Measurements from ENCODE around the gene PGPEP1. TPM values are rescaled to one million over a fixed set of nuclear protein-coding genes. Genes with fewer than 3 reads are reported as not detected.
A peak's percentile ranks its signal among the peaks of the same experiment; 100 is the strongest.
"Not testable (repeated sequence)": the region's sequence is repeated elsewhere in the genome, so short reads cannot be mapped to it uniquely, and the experiment has no call there.

Gene PGPEP1
- total and polyA plus RNA-seq, 4 experiments from 2014 or later, result 6.8 to 49.2 (median 27.1) TPM

DNA sequence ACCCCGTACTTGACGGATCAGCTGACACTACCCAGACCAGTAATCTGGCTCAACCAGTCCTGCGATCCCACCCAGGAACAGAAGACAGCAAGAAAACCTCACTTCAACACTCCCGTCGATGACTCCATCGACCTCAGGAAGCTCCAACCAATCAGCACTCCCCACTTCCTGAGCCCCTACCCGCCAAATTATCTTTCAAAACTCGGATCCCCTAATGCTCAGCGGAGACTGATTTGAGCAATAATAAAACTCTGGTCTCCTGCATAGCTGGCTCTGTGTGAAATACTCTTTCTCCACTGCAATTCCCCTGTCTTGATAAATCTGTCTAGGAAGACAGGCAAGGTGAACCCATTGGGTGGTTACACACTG, 18.7 kb upstream of the PGPEP1 start:
- H3K27ac ChIP-seq (ENCODE audit: low read depth, low read length), result peak overlapping the region; percentile 68
- H3K27ac Mint-ChIP-seq, result peak overlapping the region; percentile 86 to 97 (median 94)
- H3K4me3 ChIP-seq (ENCODE audit: low read length in 2 of 2), result peak overlapping the region; percentile 61 to 81
- DNase-seq, result peak in 2 of 5 donors; percentile 23 to 27
- peaks cover 66% of the 10 kb centered on the region for H3K4me1 ChIP-seq (ENCODE audit: insufficient read depth, low read length)
- intact Hi-C loops (cut with micrococcal nuclease), result loop anchor here (5.0 kb wide), 1 partner anchor 204 kb away; no protein-coding TSS in a partner anchor
- H3K9me3 ChIP-seq (ENCODE audit: control insufficient read depth in 1 of 2, low read length in 2 of 2), result no peaks in the 10 kb centered on the region
- CTCF ChIA-PET (ENCODE audit: partially characterized antibody), result interaction anchor here (0.9 to 9.4 kb wide), 10 partner anchors 9 to 95 kb away, joined by 3 to 255 read pairs (median 4); partner anchors contain the start of gene JUND
- peak overlapping the region; percentile 75 to 88 (median 86) for H3K4me3 Mint-ChIP-seq
- peaks cover 37 to 64% (median 51%) of the 10 kb centered on the region in 4 donors for H3K4me1 Mint-ChIP-seq
- no peaks in the 10 kb centered on the region for H3K36me3 ChIP-seq (ENCODE audit: insufficient read depth, low read length)
- peaks cover 2 to 4% of the 10 kb centered on the region in 2 donors for H3K36me3 Mint-ChIP-seq
- no peaks in the 10 kb centered on the region for H3K27me3 ChIP-seq (ENCODE audit: insufficient read depth, low read length)
- POLR2A ChIA-PET (ENCODE audit: partially characterized antibody), result interaction anchor here (1.3 to 28.5 kb wide), 6 partner anchors 8 to 129 kb away, joined by 5 to 1691 read pairs (median 26); partner anchors contain the start of genes IQCN, JUND, MPV17L2 and RAB3A
- no peaks in the 10 kb centered on the region for H3K27me3 Mint-ChIP-seq
- no peaks in the 10 kb centered on the region for H3K9me3 Mint-ChIP-seq

DNA sequence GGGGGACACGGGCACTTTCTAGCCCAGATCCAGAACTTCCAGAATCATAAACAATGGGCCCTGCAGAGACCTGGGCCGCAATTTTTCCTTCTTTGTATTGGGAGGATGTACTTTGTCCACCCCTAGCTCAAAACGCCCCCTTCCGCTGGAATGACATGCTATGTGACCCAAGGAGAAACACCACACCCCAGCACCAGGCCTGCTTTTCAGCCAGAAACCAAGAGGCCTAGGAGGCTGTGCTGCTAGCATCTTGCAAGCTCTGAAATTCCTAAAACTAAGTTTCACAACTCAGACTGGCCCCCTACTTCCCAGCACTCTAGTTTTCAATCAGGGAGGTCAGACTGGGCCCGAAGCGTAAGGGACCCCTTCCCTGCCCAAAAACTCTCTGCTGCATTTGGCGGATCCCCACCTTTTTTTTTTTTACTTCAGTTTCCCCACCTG, 18.1 kb upstream of the PGPEP1 start:
- CTCF ChIA-PET (ENCODE audit: partially characterized antibody), result interaction anchor here (0.6 to 9.4 kb wide), 12 partner anchors 8 to 95 kb away, joined by 3 to 255 read pairs (median 4); partner anchors contain the start of gene JUND
- no peaks in the 10 kb centered on the region for H3K36me3 ChIP-seq (ENCODE audit: insufficient read depth, low read length)
- Mint-ChIP-seq H3K9me3 (no peaks in the 10 kb centered on the region), H3K4me3 (peak overlapping the region; percentile 75 to 88 (median 86)), H3K27me3 (no peaks in the 10 kb centered on the region), H3K27ac (peak overlapping the region; percentile 86 to 97 (median 94)), H3K36me3 (peaks cover 2 to 4% of the 10 kb centered on the region in 2 donors), H3K4me1 (peaks cover 37 to 64% (median 51%) of the 10 kb centered on the region in 4 donors)
- intact Hi-C loops (cut with micrococcal nuclease), result loop anchor here (5.0 kb wide), 1 partner anchor 205 kb away; no protein-coding TSS in a partner anchor
- H3K27me3 ChIP-seq (ENCODE audit: insufficient read depth, low read length), result no peaks in the 10 kb centered on the region
- H3K27ac ChIP-seq (ENCODE audit: low read depth, low read length), result peak overlapping the region; percentile 68
- H3K4me1 ChIP-seq (ENCODE audit: insufficient read depth, low read length), result peaks cover 64% of the 10 kb centered on the region
- no peak for DNase-seq
- no peaks in the 10 kb centered on the region for H3K9me3 ChIP-seq (ENCODE audit: control insufficient read depth in 1 of 2, low read length in 2 of 2)
- POLR2A ChIA-PET (ENCODE audit: partially characterized antibody), result interaction anchor here (1.0 to 28.5 kb wide), 8 partner anchors 9 to 130 kb away, joined by 3 to 1691 read pairs (median 14); partner anchors contain the start of genes IQCN, JUND, MPV17L2 and RAB3A
- H3K4me3 ChIP-seq (ENCODE audit: low read length in 2 of 2), result peak overlapping the region; percentile 61 to 81

DNA sequence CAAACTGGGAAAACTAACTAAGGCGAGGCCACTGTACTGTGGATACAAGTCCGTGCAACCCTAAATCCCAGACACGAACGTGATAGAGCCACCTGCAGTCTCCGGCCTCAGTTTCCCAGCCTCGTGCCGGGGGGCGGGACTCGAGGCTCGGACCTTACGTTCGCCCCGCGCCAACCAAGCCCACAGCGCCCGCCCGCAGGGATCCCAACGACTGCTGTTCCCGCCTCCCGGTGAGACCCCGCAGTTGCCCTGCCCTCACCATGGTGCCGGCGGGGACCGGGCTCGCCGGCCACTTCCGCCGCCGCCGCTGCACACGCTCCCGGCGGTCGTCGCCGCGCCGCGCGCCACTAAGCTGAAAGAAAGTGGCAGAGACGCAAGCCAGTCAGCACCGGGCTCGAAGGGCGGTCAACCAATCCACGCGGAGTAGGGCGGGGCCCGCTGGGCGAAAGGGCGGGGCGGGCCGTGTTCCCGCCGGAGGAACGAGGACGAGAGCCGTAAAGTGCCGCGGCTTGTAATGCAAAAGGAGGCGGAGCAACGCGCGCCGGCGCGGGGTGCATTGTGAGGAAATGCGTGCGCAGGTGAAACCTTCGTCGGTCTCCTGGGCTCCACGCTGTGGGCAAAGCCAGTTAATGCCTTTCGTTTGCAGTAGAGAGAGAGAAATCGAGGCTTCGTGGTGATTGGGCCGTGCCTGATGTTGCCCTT, 17.5 kb upstream of the PGPEP1 start, which contains the start of gene LSM4:
Gene LSM4 (minus strand): TSS at position 318 of the 702 bp plus-strand sequence. CDS start 56 bp downstream, at position 262.
- peak; percentile 99 to 100 (median 99) for DNase-seq
- H3K9me3 Mint-ChIP-seq, result no peaks in the 10 kb centered on the region
- intact Hi-C loops (cut with micrococcal nuclease), result loop anchor here (1.0 to 5.0 kb wide), 5 partner anchors 19 to 206 kb away; partner anchors contain the start of gene RAB3A
- no peaks in the 10 kb centered on the region for H3K27me3 ChIP-seq (ENCODE audit: insufficient read depth, low read length)
- peak within 1 kb of the TSS; percentile 75 to 88 (median 86) for H3K4me3 Mint-ChIP-seq
- ChIA-PET CTCF (ENCODE audit: partially characterized antibody) (interaction anchor here (0.6 to 9.4 kb wide), 10 partner anchors 8 to 65 kb away, joined by 3 to 255 read pairs (median 4); partner anchors contain the start of gene JUND), POLR2A (ENCODE audit: partially characterized antibody) (interaction anchor here (1.0 to 28.5 kb wide), 7 partner anchors 9 to 130 kb away, joined by 3 to 1691 read pairs (median 19); partner anchors contain the start of genes IQCN, JUND, MPV17L2 and RAB3A)
- H3K4me1 ChIP-seq (ENCODE audit: insufficient read depth, low read length), result peaks cover 59% of the 10 kb centered on the region
- peak within 1 kb of the TSS; percentile 86 to 98 (median 97) for H3K27ac Mint-ChIP-seq
- H3K27me3 Mint-ChIP-seq, result no peaks in the 10 kb centered on the region
- no peaks in the 10 kb centered on the region for H3K9me3 ChIP-seq (ENCODE audit: control insufficient read depth in 1 of 2, low read length in 2 of 2)
- peak within 1 kb of the TSS; percentile 61 to 81 for H3K4me3 ChIP-seq (ENCODE audit: low read length in 2 of 2)
- no peaks in the 10 kb centered on the region for H3K36me3 ChIP-seq (ENCODE audit: insufficient read depth, low read length)
- peak within 1 kb of the TSS; percentile 68 for H3K27ac ChIP-seq (ENCODE audit: low read depth, low read length)
- H3K36me3 Mint-ChIP-seq, result peaks cover 2 to 4% of the 10 kb centered on the region in 2 donors
- peaks cover 32 to 59% (median 45%) of the 10 kb centered on the region in 4 donors for H3K4me1 Mint-ChIP-seq

DNA sequence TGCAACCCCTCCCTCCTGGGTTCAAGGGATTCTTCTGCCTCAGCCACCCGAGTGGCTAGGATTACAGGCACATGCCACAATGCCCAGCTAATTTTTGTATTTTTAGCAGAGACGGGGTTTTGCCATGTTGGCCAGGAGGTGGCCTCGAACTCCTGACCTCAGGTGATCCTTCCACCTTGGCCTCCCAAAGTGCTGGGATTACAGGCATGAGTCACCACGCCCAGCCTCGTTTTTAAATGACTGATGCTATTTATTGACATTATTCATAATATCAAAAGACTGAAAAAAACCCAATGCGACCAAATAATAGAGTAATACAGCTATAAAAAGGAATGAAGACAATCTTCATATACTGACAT, 16.0 kb upstream of the PGPEP1 start:
- H3K4me1 ChIP-seq (ENCODE audit: insufficient read depth, low read length), result peaks cover 51% of the 10 kb centered on the region
- not testable (repeated sequence) for DNase-seq; H3K9me3 ChIP-seq (ENCODE audit: control insufficient read depth in 1 of 2, low read length in 2 of 2); H3K9me3 Mint-ChIP-seq; H3K4me3 Mint-ChIP-seq; H3K36me3 Mint-ChIP-seq; H3K27ac ChIP-seq (ENCODE audit: low read depth, low read length); H3K36me3 ChIP-seq (ENCODE audit: insufficient read depth, low read length); H3K4me3 ChIP-seq (ENCODE audit: low read length in 2 of 2); H3K27me3 ChIP-seq (ENCODE audit: insufficient read depth, low read length); H3K27me3 Mint-ChIP-seq
- ChIA-PET CTCF (ENCODE audit: partially characterized antibody) (interaction anchor here (1.3 to 7.7 kb wide), 2 partner anchors 22 to 48 kb away, joined by 3 to 542 read pairs; partner anchors contain the start of genes IQCN and JUND), POLR2A (ENCODE audit: partially characterized antibody) (interaction anchor here (28.5 kb wide), 1 partner anchor 43 kb away, joined by 1691 read pairs; the partner anchor contains the start of genes IQCN and JUND)
- Mint-ChIP-seq H3K27ac (peak overlapping the region in 6 of 7 donors; percentile 72 to 98 (median 90)), H3K4me1 (peaks cover 32 to 56% (median 44%) of the 10 kb centered on the region in 4 donors)
- intact Hi-C loops (cut with micrococcal nuclease), result loop anchor here (5.0 kb wide), 1 partner anchor 207 kb away; no protein-coding TSS in a partner anchor

DNA sequence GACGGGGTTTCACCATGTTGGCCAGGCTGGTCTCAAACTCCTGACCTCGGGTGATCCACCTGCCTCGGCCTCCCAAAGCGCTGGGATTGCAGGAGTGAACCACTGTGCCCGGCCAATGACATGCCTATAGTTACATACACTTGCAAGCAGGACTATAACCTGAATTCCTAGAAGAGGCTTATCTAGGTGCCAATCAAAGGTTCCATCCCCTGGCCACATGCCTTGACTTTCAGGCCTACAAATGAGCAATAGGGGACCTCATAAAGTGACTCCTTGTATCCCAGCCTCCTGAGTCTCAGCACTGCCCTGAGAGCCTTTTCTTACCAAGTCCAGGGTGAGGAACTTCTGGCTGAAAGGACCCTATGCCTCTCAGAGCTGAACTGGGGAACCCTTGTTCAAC, 13.6 kb upstream of the PGPEP1 start:
- no peaks in the 10 kb centered on the region for H3K9me3 Mint-ChIP-seq
- peaks cover 18 to 32% (median 25%) of the 10 kb centered on the region in 4 donors for H3K4me1 Mint-ChIP-seq
- H3K4me3 ChIP-seq (ENCODE audit: low read length in 2 of 2), result no peak overlapping the region
- no peaks in the 10 kb centered on the region for H3K9me3 ChIP-seq (ENCODE audit: control insufficient read depth in 1 of 2, low read length in 2 of 2)
- ChIA-PET CTCF (ENCODE audit: partially characterized antibody) (interaction anchor here (1.3 to 7.7 kb wide), 4 partner anchors 7 to 122 kb away, joined by 4 to 542 read pairs (median 14); partner anchors contain the start of genes IQCN and JUND), POLR2A (ENCODE audit: partially characterized antibody) (interaction anchor here (1.9 to 28.5 kb wide), 3 partner anchors 22 to 45 kb away, joined by 8 to 1691 read pairs (median 19); partner anchors contain the start of genes IQCN and JUND)
- H3K27me3 ChIP-seq (ENCODE audit: insufficient read depth, low read length), result no peaks in the 10 kb centered on the region
- no peaks in the 10 kb centered on the region for H3K36me3 ChIP-seq (ENCODE audit: insufficient read depth, low read length)
- peaks cover 27% of the 10 kb centered on the region for H3K4me1 ChIP-seq (ENCODE audit: insufficient read depth, low read length)
- H3K27me3 Mint-ChIP-seq, result no peaks in the 10 kb centered on the region
- H3K4me3 Mint-ChIP-seq, result no peak overlapping the region
- DNase-seq, result no peak
- H3K27ac Mint-ChIP-seq, result no peak overlapping the region
- H3K27ac ChIP-seq (ENCODE audit: low read depth, low read length), result no peak overlapping the region
- H3K36me3 Mint-ChIP-seq, result peaks cover 0 to under 1% of the 10 kb centered on the region in 2 donors
- intact Hi-C loops (cut with micrococcal nuclease), result loop anchor here (5.0 kb wide), 1 partner anchor 91 kb away; the partner anchor contains the start of gene SSBP4

DNA sequence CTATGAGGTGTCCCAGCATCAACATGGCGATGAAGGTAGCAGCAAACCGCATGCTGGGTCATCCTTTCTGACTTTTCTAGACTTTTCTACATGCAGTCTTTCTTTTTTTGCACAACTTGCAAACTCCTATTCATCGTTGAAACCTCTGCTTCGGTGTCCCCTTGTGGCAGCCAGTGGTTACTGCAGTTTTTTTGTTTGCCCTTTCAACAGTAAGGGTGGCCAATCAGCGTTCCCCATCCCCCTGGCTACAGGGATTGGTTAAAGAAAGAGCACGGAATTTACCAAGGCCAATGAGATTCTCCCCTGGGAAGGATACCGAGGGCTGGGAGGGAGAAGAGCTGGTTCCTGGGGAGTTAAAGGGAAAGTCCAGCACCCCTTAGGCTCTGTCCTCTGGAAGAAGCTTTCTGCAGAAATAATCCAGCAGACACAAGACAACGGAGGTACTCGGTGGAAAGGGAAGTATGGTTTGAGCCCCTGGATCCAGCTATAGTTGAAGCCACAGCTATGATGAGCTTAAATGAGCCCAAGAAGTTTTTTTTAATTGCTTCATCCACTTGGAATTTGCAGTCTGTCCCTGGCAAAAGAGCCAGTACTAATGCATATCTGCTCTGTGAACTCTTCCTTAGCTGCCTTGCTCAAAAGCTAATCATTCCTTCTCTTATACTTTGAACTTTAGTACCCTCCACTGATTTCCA, 11.9 kb upstream of the PGPEP1 start:
- peaks cover 15% of the 10 kb centered on the region for H3K4me1 ChIP-seq (ENCODE audit: insufficient read depth, low read length)
- Mint-ChIP-seq H3K27me3 (peaks cover 0 to 1% of the 10 kb centered on the region in 2 donors), H3K4me3 (peak overlapping the region; percentile 42 to 83 (median 62)), H3K9me3 (no peaks in the 10 kb centered on the region), H3K36me3 (no peaks in the 10 kb centered on the region), H3K27ac (peak overlapping the region; percentile 24 to 90 (median 69)), H3K4me1 (peaks cover 8 to 18% (median 11%) of the 10 kb centered on the region in 4 donors)
- POLR2A ChIA-PET (ENCODE audit: partially characterized antibody), result interaction anchor here (0.9 to 28.5 kb wide), 7 partner anchors 8 to 121 kb away, joined by 3 to 1691 read pairs (median 4); partner anchors contain the start of genes IQCN and JUND
- DNase-seq, result peak; percentile 87 to 91 (median 88)
- H3K4me3 ChIP-seq (ENCODE audit: low read length in 2 of 2), result no peak overlapping the region
- intact Hi-C loops (cut with micrococcal nuclease), result loop anchor here (1.0 to 5.0 kb wide), 6 partner anchors 13 to 136 kb away; partner anchors contain the start of genes RAB3A and SSBP4
- H3K36me3 ChIP-seq (ENCODE audit: insufficient read depth, low read length), result no peaks in the 10 kb centered on the region
- H3K9me3 ChIP-seq (ENCODE audit: control insufficient read depth in 1 of 2, low read length in 2 of 2), result no peaks in the 10 kb centered on the region
- H3K27me3 ChIP-seq (ENCODE audit: insufficient read depth, low read length), result no peaks in the 10 kb centered on the region
- H3K27ac ChIP-seq (ENCODE audit: low read depth, low read length), result no peak overlapping the region
- CTCF ChIA-PET (ENCODE audit: partially characterized antibody), result interaction anchor here (0.8 to 7.7 kb wide), 27 partner anchors 8 to 220 kb away, joined by 3 to 542 read pairs (median 7); partner anchors contain the start of genes IQCN, JUND, MPV17L2 and SSBP4

All from CD4-positive, alpha-beta memory T cell (primary cell).